ENCODE data around the gene CTCF.

The CTCF gene

GRCh38 chr16:67647111-67647651, 84.9 kb downstream of the CTCF start:
- H3K4me3 ChIP-seq (replicated peaks in 1 of 2; ENCODE audit: low read depth in 2 of 2, low read length in 2 of 2) = no peak overlapping the region
- no peak for DNase-seq (ENCODE audit: low read depth in 2 of 2)

DNA sequence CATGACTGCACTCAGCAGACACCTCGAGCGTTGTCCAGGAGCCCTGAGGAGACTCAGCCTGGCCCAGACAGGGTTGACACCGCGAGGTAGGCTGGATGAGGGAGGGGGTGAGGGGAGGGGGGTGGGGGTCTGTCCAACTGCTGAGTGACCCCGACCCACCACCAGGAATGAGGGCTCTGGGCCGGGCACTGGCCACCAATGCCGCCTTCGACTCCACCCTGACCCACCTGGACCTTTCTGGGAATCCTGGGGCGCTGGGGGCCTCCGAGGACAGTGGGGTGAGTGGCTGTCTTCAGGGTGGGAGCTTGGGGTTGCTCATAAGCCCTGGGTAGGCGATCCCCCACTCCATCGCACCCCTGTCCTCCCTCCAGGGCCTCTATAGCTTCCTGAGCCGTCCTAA, 85.4 kb downstream of the CTCF start:
- TF ChIP-seq CTCF (IDR thresholded peaks at IDR 0.05; ENCODE audit: low read depth, low read length) = no peak
- DNase-seq (ENCODE audit: low read depth in 2 of 2) = no peak
- no peak overlapping the region for H3K4me3 ChIP-seq (replicated peaks in 1 of 2; ENCODE audit: low read depth in 2 of 2, low read length in 2 of 2)

More at GRCh38 chr16:67647111-67647651, 84.9 kb downstream of the CTCF start:
- TF ChIP-seq CTCF (IDR thresholded peaks at IDR 0.05; ENCODE audit: low read depth, low read length) = no peak

DNA sequence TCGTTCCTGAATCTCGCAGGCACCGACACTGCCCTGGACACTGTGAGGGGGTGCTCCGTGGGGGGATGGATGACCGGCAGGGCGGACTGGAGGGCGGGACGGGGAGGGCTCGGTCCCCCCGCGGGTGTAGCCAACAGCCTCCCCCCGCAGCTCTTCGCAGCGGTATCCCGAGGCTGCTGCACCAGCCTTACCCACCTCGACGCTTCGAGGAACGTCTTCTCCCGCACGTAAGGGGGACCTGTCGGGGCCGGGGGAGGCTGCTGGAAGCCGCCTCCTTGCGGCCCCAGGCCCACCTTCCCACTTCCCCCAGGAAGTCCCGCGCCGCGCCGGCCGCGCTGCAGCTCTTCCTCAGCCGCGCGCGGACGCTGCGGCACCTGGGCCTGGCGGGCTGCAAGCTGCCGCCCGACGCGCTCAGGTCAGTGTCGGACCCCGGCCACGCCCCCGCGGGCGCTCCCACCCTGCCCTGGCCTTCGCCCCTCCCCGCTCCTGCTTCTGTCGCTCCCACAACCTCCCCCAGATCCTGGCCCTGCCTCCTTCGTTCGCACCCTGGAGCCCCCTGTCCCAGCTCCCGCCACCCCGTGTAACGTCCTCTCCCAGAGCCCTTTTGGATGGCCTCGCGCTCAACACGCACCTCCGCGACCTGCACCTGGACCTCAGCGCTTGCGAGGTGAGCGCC, 85.9 kb downstream of the CTCF start:
- TF ChIP-seq CTCF (IDR thresholded peaks at IDR 0.05; ENCODE audit: low read depth, low read length) = no peak
- no peak overlapping the region for H3K4me3 ChIP-seq (replicated peaks in 1 of 2; ENCODE audit: low read depth in 2 of 2, low read length in 2 of 2)
- no peak for DNase-seq (ENCODE audit: low read depth in 2 of 2)

DNA sequence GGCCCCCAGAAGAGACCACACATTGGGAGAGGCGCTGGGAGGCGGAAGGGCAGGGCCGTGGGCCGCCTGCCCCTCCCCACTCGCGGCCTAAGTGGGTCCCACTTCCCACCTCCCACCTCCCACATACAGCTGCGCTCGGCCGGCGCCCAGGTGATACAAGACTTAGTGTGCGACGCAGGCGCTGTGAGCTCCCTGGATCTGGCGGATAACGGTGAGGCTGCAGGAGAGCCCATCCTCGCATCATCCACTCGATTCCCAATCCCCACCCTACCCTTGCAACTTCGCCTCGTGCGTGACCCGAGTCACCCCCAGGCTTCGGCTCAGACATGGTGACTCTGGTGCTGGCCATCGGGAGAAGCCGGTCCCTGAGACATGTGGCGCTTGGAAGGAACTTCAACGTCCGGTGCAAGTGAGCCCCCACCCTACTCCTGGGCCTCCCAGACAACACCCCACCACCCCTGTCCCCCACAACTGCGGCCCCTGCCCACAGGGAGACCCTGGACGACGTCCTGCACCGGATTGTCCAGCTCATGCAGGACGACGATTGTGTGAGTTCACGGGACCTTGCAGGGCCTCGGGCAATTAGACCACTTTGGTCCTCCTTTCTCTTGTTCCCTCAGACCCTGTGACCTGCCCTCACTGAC, 86.6 kb downstream of the CTCF start:
- TF ChIP-seq CTCF (IDR thresholded peaks at IDR 0.05; ENCODE audit: low read depth, low read length) = no peak

GRCh38 chr16:67649494-67649931, 87.2 kb downstream of the CTCF start:
- no peak overlapping the region for H3K4me3 ChIP-seq (replicated peaks in 1 of 2; ENCODE audit: low read depth in 2 of 2, low read length in 2 of 2)
- no peak for TF ChIP-seq CTCF (IDR thresholded peaks at IDR 0.05; ENCODE audit: low read depth, low read length)
- DNase-seq (ENCODE audit: low read depth in 2 of 2) = no peak

More for the DNA sequence above, 86.6 kb downstream of the CTCF start:
- DNase-seq (ENCODE audit: low read depth in 2 of 2) = no peak
- H3K4me3 ChIP-seq (replicated peaks in 1 of 2; ENCODE audit: low read depth in 2 of 2, low read length in 2 of 2) = no peak overlapping the region

GRCh38 chr16:67650023-67650422, 87.7 kb downstream of the CTCF start:
- TF ChIP-seq CTCF (IDR thresholded peaks at IDR 0.05; ENCODE audit: low read depth, low read length) = no peak
- no peak overlapping the region for H3K4me3 ChIP-seq (replicated peaks in 1 of 2; ENCODE audit: low read depth in 2 of 2, low read length in 2 of 2)
- no peak for DNase-seq (ENCODE audit: low read depth in 2 of 2)
